Stimulated activated CD4-positive, alpha-beta T cell treated with anti-CD3 and anti-CD28 coated beads, Interleukin-4, amount 100 ng/mL, for 1 hour (primary cell): ENCODE results near the gene EPHX1.
"Not testable (repeated sequence)": the region's sequence is repeated elsewhere in the genome, so short reads cannot be mapped to it uniquely, and the experiment has no call there.

Source experiments
- DNase-seq: peaks from one replicate; pipeline ENCODE4 v3.0.0-alpha.2; 2020

The EPHX1 gene

DNA sequence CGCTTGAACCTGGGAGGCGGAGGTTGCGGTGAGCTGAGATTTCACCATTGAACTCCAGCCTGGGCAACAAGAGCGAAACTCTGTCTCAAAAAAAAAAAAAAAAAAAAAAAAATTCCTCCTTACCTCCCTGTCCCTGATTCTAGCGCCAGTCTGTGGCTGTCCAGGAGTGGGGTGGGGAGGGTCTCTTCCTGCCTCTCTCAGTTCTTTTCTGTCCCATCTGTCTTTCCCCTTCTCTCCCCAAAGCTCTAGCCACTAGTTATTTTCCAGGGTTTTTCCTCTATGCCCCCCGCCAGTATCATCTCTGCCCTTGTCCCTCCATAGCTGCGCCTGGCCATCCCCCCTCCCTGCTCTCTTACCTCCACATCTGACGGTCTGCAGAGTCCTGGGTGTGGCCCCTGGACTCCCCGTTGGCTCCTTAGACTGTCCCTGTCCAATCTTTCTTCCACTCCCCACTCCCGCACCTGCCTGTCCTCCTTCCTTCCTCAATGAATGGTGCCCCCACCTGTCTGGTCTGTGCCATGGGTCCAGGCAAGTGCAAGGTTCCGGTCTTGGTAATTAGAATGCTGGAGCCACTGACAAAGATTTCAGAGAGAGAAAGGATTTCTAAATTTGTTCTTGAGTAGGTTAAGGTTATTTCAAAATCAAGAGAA, 73.8 kb downstream of the EPHX1 start:
- no peak for DNase-seq

DNA sequence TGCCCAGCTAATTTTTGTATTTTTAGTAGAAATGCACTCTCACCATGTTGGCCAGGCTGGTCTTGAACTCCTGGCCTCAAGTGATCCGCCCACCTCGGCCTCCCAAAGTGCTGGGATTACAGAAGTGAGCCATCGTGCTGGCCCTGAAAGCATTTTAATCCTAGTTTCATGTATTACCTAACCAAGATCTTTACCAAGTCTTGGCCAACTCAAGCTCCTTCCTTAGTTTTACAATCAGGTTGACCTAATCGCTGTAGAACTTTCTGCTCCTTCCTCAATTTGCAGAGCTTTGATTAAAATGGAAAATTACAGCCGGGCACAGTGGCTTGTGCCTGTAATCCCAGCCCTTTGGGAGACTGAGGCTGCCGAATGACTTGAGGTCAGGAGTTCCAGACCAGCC, 75.4 kb downstream of the EPHX1 start:
- no peak for DNase-seq

DNA sequence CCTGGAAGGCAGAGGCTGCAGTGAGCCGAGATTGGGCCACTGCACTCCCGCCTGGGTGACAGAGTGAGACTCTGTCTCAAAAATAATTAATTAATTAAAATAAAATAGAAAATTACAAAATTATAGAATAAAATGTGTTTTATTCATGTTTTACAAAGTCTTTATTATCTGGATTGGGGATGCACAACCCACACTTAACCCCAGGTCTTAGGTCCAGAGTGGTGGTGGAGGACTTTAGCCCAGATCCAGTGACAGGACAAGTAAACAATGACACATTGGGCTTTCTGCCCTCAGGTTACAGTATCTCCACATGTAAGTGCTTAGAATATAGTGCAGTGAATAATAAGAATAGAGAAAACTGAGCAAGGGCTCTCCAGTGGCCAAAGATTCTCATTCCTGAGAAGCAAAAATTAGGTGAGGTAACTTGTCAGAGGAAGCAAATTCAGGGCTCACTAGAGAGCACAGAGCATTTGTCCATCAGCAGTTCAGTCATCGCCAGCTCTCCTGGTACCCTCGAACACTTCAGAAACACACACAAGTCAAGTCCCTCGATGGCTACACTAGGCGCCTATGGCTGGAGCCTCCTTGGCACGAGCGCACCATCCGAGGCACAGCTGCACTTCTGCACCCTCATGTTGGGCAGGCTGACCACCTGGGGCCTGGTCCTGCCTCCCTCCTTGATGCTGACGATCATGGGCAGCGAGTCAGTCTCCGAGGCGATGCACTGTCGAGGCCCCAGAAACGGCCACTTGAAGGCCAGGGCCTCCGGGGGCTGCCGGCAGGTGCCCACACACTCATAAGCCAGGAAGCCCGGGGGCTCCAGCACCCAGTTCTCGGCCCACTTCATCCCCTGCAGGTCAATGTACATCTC, 76.5 kb downstream of the EPHX1 start:
- no peak for DNase-seq

DNA sequence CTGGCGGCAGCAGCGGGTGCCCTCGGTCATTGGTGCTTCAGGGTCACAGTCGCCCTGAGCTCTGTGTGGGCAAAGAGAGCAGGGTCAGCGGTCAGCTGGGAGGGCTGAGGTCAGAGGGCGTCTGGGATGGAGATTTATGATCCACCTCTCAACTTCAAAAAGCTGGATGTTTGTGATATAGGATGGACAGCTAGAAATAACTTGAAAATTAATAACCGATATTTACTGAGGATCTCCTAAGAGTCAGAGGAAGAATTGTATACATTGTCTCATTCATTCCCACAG, 77.0 kb downstream of the EPHX1 start:
- DNase-seq, result no peak

DNA sequence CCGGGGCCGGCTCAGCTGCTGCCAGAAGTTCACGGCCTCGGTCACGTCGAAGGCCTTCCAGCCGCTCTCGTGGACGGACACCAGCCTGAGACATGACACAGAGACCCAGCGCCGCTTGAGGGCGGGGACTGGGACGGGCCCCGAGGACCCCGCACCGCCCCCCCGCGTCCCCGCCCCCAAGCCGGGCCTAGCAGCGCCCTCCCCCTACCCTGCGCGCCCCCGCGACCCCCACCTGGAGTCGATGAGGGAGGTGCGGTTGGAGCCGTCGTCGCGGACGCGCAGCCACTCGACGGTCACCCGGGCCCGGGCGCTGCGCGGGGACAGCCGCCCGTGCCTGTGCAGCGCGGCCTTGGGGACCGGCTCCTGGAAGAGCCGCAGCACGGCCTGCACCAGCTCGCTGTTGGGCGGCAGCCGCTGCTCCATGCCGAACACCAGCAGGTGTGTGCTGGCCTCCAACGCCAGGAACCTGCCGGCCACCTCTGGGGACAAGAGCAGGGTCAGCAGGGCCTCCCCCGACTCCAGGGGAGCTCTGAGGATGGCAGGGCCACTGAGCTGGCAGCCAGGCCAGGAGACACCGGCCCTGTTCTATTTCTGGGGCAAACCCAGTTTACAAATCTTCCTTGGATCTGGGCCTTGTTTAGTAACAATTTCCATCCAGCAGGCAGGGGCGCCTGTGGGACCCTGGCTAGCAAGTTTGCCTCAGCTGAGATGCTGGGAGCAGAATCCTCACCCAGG, 77.8 kb downstream of the EPHX1 start:
- not testable (repeated sequence) for DNase-seq

DNA sequence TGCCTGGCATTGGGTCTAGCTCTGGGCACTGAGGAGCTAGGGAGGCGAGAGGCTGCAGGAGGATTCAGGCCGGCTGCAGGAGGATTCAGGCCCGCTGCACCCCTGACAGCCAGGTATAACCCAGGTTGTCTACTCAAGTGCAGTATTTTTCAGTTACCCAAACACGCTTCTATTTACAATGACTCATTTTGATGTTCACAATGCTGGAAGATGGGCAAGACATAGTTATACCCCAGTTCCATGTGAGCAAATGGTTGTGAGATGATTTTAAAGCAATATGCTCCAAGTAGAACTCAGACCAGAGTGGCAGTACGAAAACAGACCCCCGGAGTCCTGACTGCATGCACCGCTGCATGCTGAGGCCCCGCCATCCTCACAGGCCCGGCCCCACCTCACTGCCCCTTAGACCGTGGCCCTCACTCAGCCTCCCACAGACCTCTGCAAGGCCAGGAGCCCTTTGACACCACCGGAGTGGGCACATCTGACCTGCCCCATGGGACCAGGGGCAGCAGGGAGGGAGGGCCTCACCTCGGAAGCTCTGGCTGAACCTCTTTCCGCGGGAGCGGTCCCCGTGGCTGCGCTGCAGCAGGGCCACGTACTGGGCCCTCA, 78.5 kb downstream of the EPHX1 start:
- DNase-seq, result no peak

DNA sequence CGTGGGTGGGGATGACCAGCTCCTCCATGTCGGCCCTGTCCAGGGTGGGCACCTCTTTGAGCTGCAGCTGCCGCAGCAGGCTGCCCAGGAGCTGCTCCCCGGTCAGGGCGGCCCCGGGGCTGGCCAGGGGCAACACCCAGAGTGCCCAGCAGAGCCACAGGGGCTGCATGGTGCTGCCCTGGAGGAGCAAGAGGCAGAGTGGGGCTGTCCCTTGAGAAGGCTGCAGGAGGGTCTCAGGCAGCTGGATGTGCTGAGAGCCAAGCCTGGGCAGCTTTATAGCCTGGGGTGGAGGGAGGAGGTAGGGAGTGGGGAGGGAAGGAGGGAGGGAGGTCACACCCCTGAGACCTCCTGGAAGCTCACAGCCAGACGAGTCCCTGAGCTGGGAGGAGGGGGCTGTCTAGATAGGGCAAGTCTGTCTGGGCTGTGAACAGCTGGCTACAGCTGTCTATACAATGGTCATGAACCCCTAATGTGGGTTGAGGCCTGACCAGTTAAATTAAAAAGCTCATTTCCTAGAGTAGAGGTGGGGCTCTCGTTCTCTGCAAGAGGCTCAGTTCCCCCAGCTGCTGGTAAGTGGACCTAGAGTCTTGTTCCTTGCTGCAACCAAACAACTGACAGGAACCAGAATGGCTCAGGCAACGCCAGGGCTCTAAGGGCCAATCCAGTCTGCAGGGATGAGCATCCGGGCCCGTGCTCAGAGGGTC, 79.1 kb downstream of the EPHX1 start, which contains the start of gene LEFTY1:
Gene LEFTY1, minus strand, starts transcription at position 249 of the 704 bp plus-strand sequence. Its CDS starts 80 bp downstream, at position 169.
- no peak for DNase-seq

DNA sequence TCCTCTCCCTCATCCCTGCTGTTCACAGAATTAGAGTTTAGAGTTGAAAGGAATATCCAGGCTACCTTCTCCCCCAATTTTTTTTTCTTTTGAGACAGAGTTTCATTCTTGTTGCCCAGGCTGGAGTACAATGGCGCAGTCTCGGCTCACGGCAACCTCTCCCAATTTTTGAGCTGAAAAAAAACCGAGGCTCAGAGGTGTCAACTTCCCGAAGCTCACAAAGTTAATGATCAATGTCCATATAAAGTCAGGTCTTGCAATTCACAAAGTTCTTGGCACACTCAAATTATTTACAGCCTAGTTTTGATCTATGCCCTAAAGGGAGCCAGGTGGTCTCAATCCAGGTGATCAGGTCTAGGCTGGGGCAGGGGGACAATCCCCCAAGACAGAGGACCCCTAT, 79.8 kb downstream of the EPHX1 start:
- DNase-seq, result no peak

DNA sequence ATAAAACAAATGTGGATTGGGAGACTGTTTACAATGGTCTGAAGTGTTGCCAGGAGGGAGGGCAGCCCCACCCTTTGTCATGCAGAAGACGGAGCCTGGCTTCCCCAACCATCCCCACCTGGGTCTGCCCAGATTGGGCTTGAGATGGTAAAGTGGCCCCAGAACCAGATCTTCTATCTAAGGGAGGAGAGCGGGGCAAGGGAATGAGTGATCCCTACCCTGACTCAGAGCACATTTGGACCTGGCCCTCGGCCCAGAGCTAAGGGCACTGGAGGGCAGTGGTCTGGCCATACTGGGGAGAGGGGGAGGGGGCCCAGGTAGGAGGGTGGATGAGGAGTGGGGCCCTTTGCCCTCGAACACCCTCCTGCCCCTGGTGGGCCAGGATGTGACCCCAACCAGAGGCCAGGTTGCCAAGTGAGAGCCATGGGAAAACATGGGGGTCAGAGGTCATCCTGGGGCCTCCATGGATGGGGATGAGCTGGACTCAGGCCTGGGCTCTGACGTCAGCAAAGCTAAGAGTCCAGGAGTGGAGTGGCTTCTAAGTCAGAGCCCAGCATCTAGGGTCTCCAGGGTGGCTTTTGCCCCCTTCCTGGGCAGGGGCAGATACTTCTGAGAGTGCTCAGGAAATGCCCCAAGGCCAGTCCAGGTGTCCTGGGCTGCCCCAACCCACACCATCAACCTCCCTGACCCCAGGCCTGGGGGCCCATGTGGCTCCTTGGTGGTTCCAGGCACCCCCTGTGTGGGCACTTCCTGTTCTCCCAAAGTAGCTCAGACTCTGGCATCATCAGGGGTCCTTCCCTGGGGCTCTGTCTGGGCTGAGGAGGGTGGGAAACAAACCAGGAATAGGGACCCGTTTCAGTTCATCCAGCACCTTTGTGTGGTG, 80.7 kb downstream of the EPHX1 start:
- DNase-seq, result no peak

DNA sequence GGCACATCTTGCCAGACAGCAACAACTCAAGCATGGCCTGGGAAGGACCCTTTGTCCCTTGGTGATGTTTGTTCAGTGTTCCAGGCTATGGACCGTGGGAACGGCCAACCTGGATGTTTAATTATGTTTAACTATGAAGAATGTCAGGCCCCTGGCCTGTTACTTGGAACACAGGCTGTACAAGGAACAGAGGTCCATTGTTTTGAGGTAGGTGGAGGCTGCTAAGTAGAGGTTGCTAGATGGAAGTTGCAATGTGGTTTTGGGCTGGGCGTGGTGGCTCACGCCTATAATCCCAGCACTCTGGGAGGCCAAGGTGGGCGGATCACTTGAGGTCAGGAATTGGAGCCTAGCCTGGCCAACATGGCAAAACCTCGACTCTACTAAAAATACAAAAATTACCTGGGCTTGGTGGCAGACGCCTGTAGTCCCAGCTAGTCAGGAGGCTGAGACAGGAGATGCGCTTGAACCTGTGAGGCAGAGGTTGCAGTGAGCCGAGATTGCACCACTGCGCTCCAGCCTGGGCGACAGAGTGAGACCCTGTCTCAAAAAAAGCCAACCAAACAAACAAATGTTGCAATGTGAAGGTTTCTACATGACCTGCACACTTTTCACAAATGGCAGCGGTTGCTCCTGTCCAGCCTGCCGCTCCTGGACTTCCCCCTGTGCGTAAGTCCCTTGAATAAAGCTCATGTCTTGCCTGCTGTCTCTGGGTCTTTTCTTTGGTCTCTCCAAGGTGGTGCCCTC, 81.5 kb downstream of the EPHX1 start:
- no peak for DNase-seq

DNA sequence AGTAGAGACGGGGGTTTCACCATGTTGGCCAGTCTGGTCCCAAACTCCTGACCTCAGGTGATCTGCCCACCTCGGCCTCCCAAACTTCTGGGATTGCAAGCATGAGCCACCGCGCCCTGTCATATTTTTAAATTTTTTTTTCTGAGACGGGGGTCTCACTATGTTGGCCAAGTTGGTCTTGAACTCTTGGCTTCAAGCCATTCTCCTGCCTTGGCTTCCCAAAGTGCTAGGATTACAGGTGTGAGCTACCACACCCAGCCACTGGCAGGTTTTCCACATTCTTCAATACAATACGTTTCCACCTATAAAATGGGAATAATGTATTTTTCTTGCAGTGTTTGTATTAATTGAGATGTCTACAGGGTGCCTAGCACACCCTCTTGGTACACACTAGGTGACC, 82.4 kb downstream of the EPHX1 start:
- DNase-seq, result no peak
